Left ventricle myocardium inferior (tissue), 1 donor: ENCODE measurements around the gene BUB3. TPM values are rescaled to one million over a fixed set of nuclear protein-coding genes. Genes with fewer than 3 reads are reported as not detected.

Experiments
- DNase-seq: peaks from one replicate; pipeline ENCODE4 v3.0.0-alpha.2; 2020
- H3K27ac ChIP-seq: fragments of 200-600 bp; replicated peaks from 2 replicates; pipeline ENCODE4 v1.8.0; 2021
- H3K27me3 ChIP-seq: fragments of 200-600 bp; 2 replicates; pipeline ENCODE4 v1.8.0; 2021; ENCODE audit warnings: low read depth
- H3K36me3 ChIP-seq: fragments of 200-600 bp; 2 replicates; pipeline ENCODE4 v1.8.0; 2021
- H3K4me1 ChIP-seq: fragments of 200-600 bp; 2 replicates; pipeline ENCODE4 v1.8.0; 2021
- H3K4me3 ChIP-seq: fragments of 200-600 bp; 2 replicates; pipeline ENCODE4 v1.8.0; 2021; ENCODE audit warnings: mild to moderate bottlenecking, moderate library complexity
- H3K9me3 ChIP-seq: fragments of 200-600 bp; replicated peaks from 2 replicates; pipeline ENCODE4 v1.8.0; 2021
- CTCF ChIP-seq: fragments of 200-600 bp; IDR thresholded peaks from 2 replicates; pipeline ENCODE4 v1.8.0; 2021; ENCODE audit warnings: antibody characterized with exemption, mild to moderate bottlenecking, borderline replicate concordance
- intact Hi-C: fragments of 100-400 bp; cut with micrococcal nuclease; formaldehyde crosslinking; loops from one replicate; pipeline ENCODE4 v1.11.0; 2022
- total RNA-seq: library from RNA; stranded (reverse); fragmentation: NEBNext Ultra II Directional; extraction: Animal tissue kit (Norgen Biotek cat#: 25700); gene quantifications from one replicate; pipeline ENCODE4 v1.2.1, GENCODE V29; 2021
- donor health status: DM: no; HTN: yes; CAD: no; lungs with severe emphysema.

Gene BUB3
- total RNA-seq, 1 donor from 2014 or later, result 33.5 TPM

- TF ChIP-seq CTCF, result no peak
- Histone ChIP-seq H3K4me3 (no peak overlapping the region), H3K36me3 (no peaks in the 10 kb centered on the region), H3K27me3 (peaks cover 100% of the 10 kb centered on the region), H3K9me3 (no peaks in the 10 kb centered on the region), H3K4me1 (peaks cover 43% of the 10 kb centered on the region), H3K27ac (no peak overlapping the region)
- no peak for DNase-seq
- intact Hi-C loops, result no loop called here
These were observed 10.9 kb upstream of the BUB3 start for GRCh38 chr10:123143162-123143824.

GRCh38 chr10:123143825-123144168, 10.4 kb upstream of the BUB3 start:
- Histone ChIP-seq H3K27me3 (peaks cover 100% of the 10 kb centered on the region), H3K4me3 (no peak overlapping the region), H3K27ac (no peak overlapping the region)

GRCh38 chr10:123144697-123145541, 9.3 kb upstream of the BUB3 start:
- no peak for TF ChIP-seq CTCF
- no peak for DNase-seq
- peaks cover 100% of the 10 kb centered on the region for H3K27me3 ChIP-seq
- intact Hi-C loops, result no loop called here
- H3K27ac ChIP-seq, result no peak overlapping the region
- no peaks in the 10 kb centered on the region for H3K9me3 ChIP-seq
- H3K4me3 ChIP-seq, result no peak overlapping the region
- no peaks in the 10 kb centered on the region for H3K36me3 ChIP-seq
- H3K4me1 ChIP-seq, result peaks cover 50% of the 10 kb centered on the region

More at GRCh38 chr10:123143825-123144168, 10.4 kb upstream of the BUB3 start:
- Histone ChIP-seq H3K9me3 (no peaks in the 10 kb centered on the region), H3K4me1 (peaks cover 48% of the 10 kb centered on the region), H3K36me3 (no peaks in the 10 kb centered on the region)
- no peak for TF ChIP-seq CTCF
- intact Hi-C loops, result no loop called here
- no peak for DNase-seq

GRCh38 chr10:123145542-123146012, 8.6 kb upstream of the BUB3 start:
- no peak for DNase-seq
- Histone ChIP-seq H3K27me3 (peaks cover 100% of the 10 kb centered on the region), H3K27ac (no peak overlapping the region), H3K9me3 (no peaks in the 10 kb centered on the region), H3K4me3 (no peak overlapping the region), H3K36me3 (no peaks in the 10 kb centered on the region), H3K4me1 (peaks cover 53% of the 10 kb centered on the region)
- intact Hi-C loops, result no loop called here
- no peak for TF ChIP-seq CTCF

- peaks cover 59% of the 10 kb centered on the region for H3K4me1 ChIP-seq
- no peak overlapping the region for H3K27ac ChIP-seq
- intact Hi-C loops, result no loop called here
- H3K27me3 ChIP-seq, result peaks cover 100% of the 10 kb centered on the region
- no peaks in the 10 kb centered on the region for H3K36me3 ChIP-seq
- H3K9me3 ChIP-seq, result no peaks in the 10 kb centered on the region
- TF ChIP-seq CTCF, result no peak
- H3K4me3 ChIP-seq, result peak overlapping the region; percentile 8
- DNase-seq, result no peak
These were observed 7.9 kb upstream of the BUB3 start for GRCh38 chr10:123146013-123146893.
